Spleen (tissue), 11 donors: ENCODE results near the gene APOC4. TPM values are rescaled to one million over a fixed set of nuclear protein-coding genes. Genes with fewer than 3 reads are reported as not detected.
"Not testable (repeated sequence)": the region's sequence is repeated elsewhere in the genome, so short reads cannot be mapped to it uniquely, and the experiment has no call there.

Experiments
- DNase-seq: peaks from one replicate; pipeline ENCODE4 v3.0.0-alpha.2; 2020
- H3K27ac ChIP-seq, 8 donors: fragments of 200-600 bp; sonication (generic) in 7 of 8; 1 replicate in 4 of 8; 2 replicates in 4 of 8; pipeline versions ENCODE4 v1.5.0 to v1.8.0; 2016 to 2021; ENCODE audit warnings: inconsistent platforms in 4 of 8, mild to moderate bottlenecking in 4 of 8, moderate library complexity in 1 of 8
- H3K27me3 ChIP-seq, 7 donors: fragments of 200-600 bp; sonication (generic) in 6 of 7; replicated peaks in 1 of 7; 1 replicate in 4 of 7; 2 replicates in 3 of 7; pipeline versions ENCODE4 v1.5.0 to v1.8.0; 2016 to 2021; ENCODE audit warnings: inconsistent platforms in 3 of 7, mild to moderate bottlenecking in 1 of 7
- H3K36me3 ChIP-seq, 6 donors: fragments of 200-600 bp; sonication (generic) in 5 of 6; 1 replicate in 4 of 6; 2 replicates in 2 of 6; pipeline versions ENCODE4 v1.5.0 to v1.8.0; 2016 to 2021; ENCODE audit warnings: inconsistent platforms in 2 of 6
- H3K4me1 ChIP-seq, 6 donors: fragments of 200-600 bp; sonication (generic) in 5 of 6; 1 replicate in 3 of 6; 2 replicates in 3 of 6; pipeline versions ENCODE4 v1.5.0 to v1.8.0; 2016 to 2021; ENCODE audit warnings: inconsistent platforms in 3 of 6
- H3K4me3 ChIP-seq, 8 donors: fragments of 200-600 bp; sonication (generic) in 7 of 8; 1 replicate in 4 of 8; 2 replicates in 4 of 8; pipeline versions ENCODE4 v1.5.0 to v1.8.0; 2016 to 2021; ENCODE audit warnings: inconsistent platforms in 4 of 8, mild to moderate bottlenecking in 4 of 8, moderate library complexity in 2 of 8
- H3K9me3 ChIP-seq, 8 donors: fragments of 200-600 bp; sonication (generic) in 7 of 8; 1 replicate in 4 of 8; 2 replicates in 4 of 8; pipeline versions ENCODE4 v1.5.0 to v1.8.0; 2016 to 2021; ENCODE audit warnings: inconsistent platforms in 4 of 8
- CTCF ChIP-seq, 11 experiments: fragments of 200-600 bp in 7 of 11; fragments of 450-650 bp in 4 of 11; sonication (generic) in 4 of 11; IDR thresholded peaks in 8 of 11; conservative IDR thresholded peaks in 3 of 11; 1 replicate in 7 of 11; 2 replicates in 4 of 11; pipeline versions ENCODE4 v1.4.0 to v1.8.0; 2016 to 2021; ENCODE audit warnings: antibody characterized with exemption in 11 of 11, inconsistent platforms in 4 of 11, mild to moderate bottlenecking in 1 of 11
- POLR2A ChIP-seq, 3 donors: fragments of 450-650 bp; IDR thresholded peaks; one replicate each; pipeline ENCODE4 v1.5.1; 2017; ENCODE audit warnings: antibody characterized with exemption in 3 of 3, mild to moderate bottlenecking in 1 of 3
- POLR2AphosphoS5 ChIP-seq, 3 donors: sonication (generic); formaldehyde crosslinking; IDR thresholded peaks; one replicate each; pipeline ENCODE4 v1.5.1; 2017; ENCODE audit warnings: antibody characterized with exemption in 3 of 3
- WGBS, 5 donors: extraction: QIAGEN DNeasy Blood & Tissue Kit in 3 of 5; methylation state at CpG; one replicate each; pipeline versions ENCODE4 v1.1.5 to v1.1.7; 2013 to 2018; 5-methylcytosine and 5-hydroxymethylcytosine counted together
- intact Hi-C: fragments of 100-400 bp; cut with DNase I; formaldehyde crosslinking; loops from one replicate; pipeline ENCODE4 v1.15.0; 2023; ENCODE audit warnings: low total_unique reads
- polyA plus RNA-seq, 3 donors: library from polyadenylated mRNA; stranded (reverse); fragments of 200-250 nt; gene quantifications; one replicate each; pipeline ENCODE4 v1.2.1, GENCODE V29; 2013
- total RNA-seq, 7 donors: library from RNA; depleted of rRNA in 3 of 7; stranded (reverse); fragments of >200 nt in 3 of 7; fragmentation: NEBNext Ultra II Directional in 4 of 7; extraction: Animal tissue kit (Norgen Biotek cat#: 25700) in 4 of 7; gene quantifications; one replicate each; pipeline versions ENCODE4 v1.1.0 to v1.2.1, GENCODE V29; 2016 to 2021
- donor health status: healthy with polysubstance abuse.
- donor health status: DM: no; HTN: no; CAD: no; lungs with moderate emphysema.
- donor health status: DM: no; HTN: no; CAD: no.
- donor health status: Bipolar disorder and iron deficiency.
- donor health status: healthy.
- donor health status: DM: no; HTN: no; CAD: no.
- donor health status: DM: yes; HTN: yes; CAD: no.

APOC4 gene
- total and polyA plus RNA-seq, 10 donors, result 0.24 to 0.42 (median 0.32) TPM; not detected in 7

- no peak for TF ChIP-seq POLR2A (IDR thresholded peaks at IDR 0.05)
- TF ChIP-seq CTCF (IDR thresholded peaks at IDR 0.05 in 8 of 11, conservative IDR thresholded peaks at IDR 0.05 in 3 of 11), result no peak
- no peak for TF ChIP-seq POLR2AphosphoS5 (IDR thresholded peaks at IDR 0.05)
- H3K27me3 ChIP-seq, result peaks cover 0 to 52% (median 23%) of the 10 kb centered on the region in 7 donors
- H3K4me1 ChIP-seq, result peaks cover 20 to 66% (median 43%) of the 10 kb centered on the region in 6 donors
- no peak overlapping the region for H3K27ac ChIP-seq
- H3K4me3 ChIP-seq, result peak overlapping the region in 2 of 8 donors; percentile 44 to 65
- 72 to 94% (median 89%) methylated on average over 4 to 12 of the region's 12 CpGs for WGBS, 5 donors
- intact Hi-C loops, result no loop called here
- no peaks in the 10 kb centered on the region for H3K9me3 ChIP-seq
- DNase-seq, result no peak
- peaks cover 0 to 16% (median 8%) of the 10 kb centered on the region in 6 donors for H3K36me3 ChIP-seq
Measured at GRCh38 chr19:44907613-44908012, 34.4 kb upstream of the APOC4 start.

GRCh38 chr19:44908074-44908835 lies 33.8 kb upstream of the APOC4 start:
- peak overlapping the region in 1 of 8 donors; percentile 44 for H3K4me3 ChIP-seq
- TF ChIP-seq CTCF (IDR thresholded peaks at IDR 0.05 in 8 of 11, conservative IDR thresholded peaks at IDR 0.05 in 3 of 11), result no peak
- no peak for TF ChIP-seq POLR2A (IDR thresholded peaks at IDR 0.05)
- TF ChIP-seq POLR2AphosphoS5 (IDR thresholded peaks at IDR 0.05), result no peak
- peaks cover 0 to 58% (median 23%) of the 10 kb centered on the region in 7 donors for H3K27me3 ChIP-seq
- 93 to 96% (median 96%) methylated on average over 38 to 46 of the region's 46 CpGs for WGBS, 5 donors
- H3K27ac ChIP-seq, result no peak overlapping the region
- peaks cover 20 to 72% (median 47%) of the 10 kb centered on the region in 6 donors for H3K4me1 ChIP-seq
- H3K9me3 ChIP-seq, result no peaks in the 10 kb centered on the region
- peaks cover 0 to 10% (median 1%) of the 10 kb centered on the region in 6 donors for H3K36me3 ChIP-seq
- intact Hi-C loops, result no loop called here
- DNase-seq, result no peak

GRCh38 chr19:44908836-44909261 lies 33.2 kb upstream of the APOC4 start:
- Histone ChIP-seq H3K27me3 (peaks cover 0 to 60% (median 23%) of the 10 kb centered on the region in 7 donors), H3K9me3 (no peaks in the 10 kb centered on the region), H3K4me1 (peaks cover 18 to 72% (median 44%) of the 10 kb centered on the region in 6 donors), H3K4me3 (no peak overlapping the region), H3K36me3 (peaks cover 0 to 8% (median 0%) of the 10 kb centered on the region in 6 donors), H3K27ac (no peak overlapping the region)
- no peak for DNase-seq
- WGBS, 5 donors, result 95 to 97% (median 96%) methylated on average over 26 to 44 of the region's 44 CpGs
- TF ChIP-seq CTCF (IDR thresholded peaks at IDR 0.05 in 8 of 11, conservative IDR thresholded peaks at IDR 0.05 in 3 of 11), result no peak
- TF ChIP-seq POLR2A (IDR thresholded peaks at IDR 0.05), result no peak
- TF ChIP-seq POLR2AphosphoS5 (IDR thresholded peaks at IDR 0.05), result no peak
- intact Hi-C loops, result no loop called here

GRCh38 chr19:44909775-44910174 lies 32.3 kb upstream of the APOC4 start:
- H3K4me1 ChIP-seq, result peaks cover 10 to 72% (median 40%) of the 10 kb centered on the region in 6 donors
- H3K27ac ChIP-seq, result no peak overlapping the region
- peaks cover 0 to 8% (median 0%) of the 10 kb centered on the region in 6 donors for H3K36me3 ChIP-seq
- H3K9me3 ChIP-seq, result no peaks in the 10 kb centered on the region
- WGBS, 5 donors, result 82 to 91% (median 89%) methylated on average over 4 to 5 of the region's 5 CpGs
- intact Hi-C loops, result no loop called here
- no peak overlapping the region for H3K4me3 ChIP-seq
- TF ChIP-seq CTCF (IDR thresholded peaks at IDR 0.05 in 8 of 11, conservative IDR thresholded peaks at IDR 0.05 in 3 of 11) (no peak), POLR2A (IDR thresholded peaks at IDR 0.05) (no peak), POLR2AphosphoS5 (IDR thresholded peaks at IDR 0.05) (no peak)
- H3K27me3 ChIP-seq, result peaks cover 0 to 63% (median 20%) of the 10 kb centered on the region in 7 donors
- DNase-seq, result no peak

GRCh38 chr19:44911896-44912295 lies 30.1 kb upstream of the APOC4 start:
- H3K9me3 ChIP-seq, DNase-seq, H3K36me3 ChIP-seq, H3K4me3 ChIP-seq, intact Hi-C loops: not testable (repeated sequence)
- H3K4me1 ChIP-seq, result peaks cover 3 to 62% (median 21%) of the 10 kb centered on the region in 6 donors
- WGBS, 5 donors, result 87 to 91% (median 88%) methylated on average over 6 of the region's 6 CpGs
- peaks cover 0 to 42% (median 0%) of the 10 kb centered on the region in 7 donors for H3K27me3 ChIP-seq
- peak overlapping the region in 5 of 8 donors; percentile 23 to 82 (median 51) for H3K27ac ChIP-seq
